GM23248 (cell line): Measurements from ENCODE around the gene PLD5.

Source experiments
- EZH2 ChIP-seq: fragments of 200-600 bp; sonication (generic); IDR thresholded peaks from 2 replicates; pipeline ENCODE4 v1.6.1; 2018; ENCODE audit warnings: antibody characterized with exemption, mild to moderate bottlenecking; ENCODE audit not compliant: insufficient read depth, poor library complexity, severe bottlenecking
- EZH2phosphoT487 ChIP-seq: fragments of 200-600 bp; sonication (generic); IDR thresholded peaks from 2 replicates; pipeline ENCODE4 v1.6.1; 2018; ENCODE audit warnings: antibody characterized with exemption, moderate library complexity, mild to moderate bottlenecking, low read depth; ENCODE audit not compliant: insufficient read depth

- TF ChIP-seq EZH2 (no peak), EZH2phosphoT487 (no peak)
These were observed 338.8 kb downstream of the PLD5 start for GRCh38 chr1:242185731-242186130.
